Measurements from ENCODE around the gene CD58.

DNA sequence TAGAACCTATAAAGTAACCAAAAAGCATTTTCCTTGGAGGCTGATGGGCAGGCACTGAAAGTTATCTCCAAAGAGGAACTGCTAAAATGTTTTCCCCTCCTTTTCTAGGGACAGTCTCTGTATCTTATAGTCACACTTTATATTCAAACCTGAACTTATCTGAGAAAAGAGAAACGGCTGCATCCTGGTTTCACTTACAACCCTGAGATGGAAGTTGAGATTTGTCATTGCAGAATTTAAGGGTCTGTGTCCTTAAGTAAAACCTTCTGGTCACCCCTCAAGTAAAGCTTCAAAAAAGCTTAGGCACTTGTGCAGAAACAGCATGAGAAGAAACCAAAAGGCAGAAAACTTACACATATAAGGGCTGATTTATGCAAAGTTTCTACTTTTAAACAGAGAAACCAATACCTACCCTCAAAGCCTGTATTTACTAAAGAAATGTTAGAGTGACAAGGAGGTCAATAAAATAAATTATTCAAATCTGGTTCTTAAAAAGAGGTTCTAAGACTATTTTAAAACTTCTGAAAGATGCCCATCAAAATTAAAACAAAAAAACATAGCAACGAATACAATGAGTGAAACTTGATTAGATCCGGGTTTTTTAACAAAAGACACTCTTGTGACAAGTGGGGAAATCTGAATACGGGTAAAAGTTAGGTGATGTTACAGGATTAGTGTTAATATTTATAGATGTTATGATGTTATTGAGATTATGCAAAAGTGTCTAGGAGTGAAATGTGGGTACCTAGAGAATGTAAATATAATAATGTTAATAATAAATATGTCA is 9.9 kb downstream of the CD58 start:
- TF ChIP-seq FOXK2 (IDR thresholded peaks at IDR 0.05) (no peak), BHLHE40 (IDR thresholded peaks at IDR 0.05; ENCODE audit: borderline replicate concordance) (no peak), TARDBP (IDR thresholded peaks at IDR 0.05) (no peak), SP1 (IDR thresholded peaks at IDR 0.05) (no peak)
- TF ChIP-seq, protein P1, sequence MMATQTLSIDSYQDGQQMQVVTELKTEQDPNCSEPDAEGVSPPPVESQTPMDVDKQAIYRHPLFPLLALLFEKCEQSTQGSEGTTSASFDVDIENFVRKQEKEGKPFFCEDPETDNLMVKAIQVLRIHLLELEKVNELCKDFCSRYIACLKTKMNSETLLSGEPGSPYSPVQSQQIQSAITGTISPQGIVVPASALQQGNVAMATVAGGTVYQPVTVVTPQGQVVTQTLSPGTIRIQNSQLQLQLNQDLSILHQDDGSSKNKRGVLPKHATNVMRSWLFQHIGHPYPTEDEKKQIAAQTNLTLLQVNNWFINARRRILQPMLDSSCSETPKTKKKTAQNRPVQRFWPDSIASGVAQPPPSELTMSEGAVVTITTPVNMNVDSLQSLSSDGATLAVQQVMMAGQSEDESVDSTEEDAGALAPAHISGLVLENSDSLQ (IDR thresholded peaks at IDR 0.05): no peak

Measured in HEK293T (cell line).